Fibroblast of lung (primary cell): ENCODE measurements around the gene DENND4A. TPM values are rescaled to one million over a fixed set of nuclear protein-coding genes. Genes with fewer than 3 reads are reported as not detected.

Source experiments
- DNase-seq, 2 donors: peaks; one replicate each; pipeline versions ENCODE4 v3.0.0 to v3.0.0-alpha.2; 2010; ENCODE audit warnings: low read depth in 2 of 2
- H2AFZ ChIP-seq: 2 replicates; pipeline ENCODE4 v1.5.1; 2012; ENCODE audit warnings: low read length, control low read depth, inconsistent platforms
- H3K27ac ChIP-seq: 2 replicates; pipeline ENCODE4 v1.5.1; 2011; ENCODE audit warnings: low read length, control low read depth; ENCODE audit not compliant: insufficient read depth
- H3K27me3 ChIP-seq: 2 replicates; pipeline ENCODE4 v1.5.1; 2011; ENCODE audit warnings: mild to moderate bottlenecking, low read length; ENCODE audit not compliant: control insufficient read depth, insufficient read depth
- H3K36me3 ChIP-seq: 2 replicates; pipeline ENCODE4 v1.5.1; 2011; ENCODE audit warnings: low read length; ENCODE audit not compliant: control insufficient read depth, insufficient read depth
- H3K4me1 ChIP-seq: 2 replicates; pipeline ENCODE4 v1.5.1; 2011; ENCODE audit warnings: low read length; ENCODE audit not compliant: control insufficient read depth, insufficient read depth; ENCODE audit errors: extremely low read depth
- H3K4me2 ChIP-seq: 2 replicates; pipeline ENCODE4 v1.5.1; 2011; ENCODE audit warnings: low read length, control low read depth; ENCODE audit not compliant: insufficient read depth; ENCODE audit errors: extremely low read depth
- H3K4me3 ChIP-seq, 4 experiments: fragments of 200-600 bp in 1 of 4; sonication (generic) in 1 of 4; replicated peaks in 1 of 4; 2 replicates each; pipeline ENCODE4 v1.5.1; 2011 to 2016; ENCODE audit warnings: low read length in 4 of 4, low read depth in 3 of 4, mild to moderate bottlenecking in 3 of 4, control low read depth in 2 of 4, inconsistent platforms in 1 of 4, mixed read lengths in 1 of 4; ENCODE audit not compliant: insufficient read depth in 1 of 4; ENCODE audit errors: control extremely low read depth in 1 of 4
- H3K79me2 ChIP-seq: 2 replicates; pipeline ENCODE4 v1.5.1; 2012; ENCODE audit warnings: mild to moderate bottlenecking, low read length, inconsistent platforms; ENCODE audit not compliant: control insufficient read depth, insufficient read depth
- H3K9ac ChIP-seq: 2 replicates; pipeline ENCODE4 v1.5.1; 2011; ENCODE audit warnings: mild to moderate bottlenecking, low read length, control low read depth; ENCODE audit not compliant: insufficient read depth
- H3K9me3 ChIP-seq: 2 replicates; pipeline ENCODE4 v1.5.1; 2012; ENCODE audit warnings: low read depth, low read length; ENCODE audit not compliant: control insufficient read depth, insufficient read depth
- H4K20me1 ChIP-seq: 2 replicates; pipeline ENCODE4 v1.5.1; 2011; ENCODE audit warnings: low read length; ENCODE audit not compliant: control insufficient read depth, insufficient read depth; ENCODE audit errors: extremely low read depth
- CTCF ChIP-seq, 2 donors: IDR thresholded peaks in 1 of 2; conservative IDR thresholded peaks in 1 of 2; 1 replicate in 1 of 2; 2 replicates in 1 of 2; pipeline ENCODE4 v1.5.1; 2011 to 2012; ENCODE audit warnings: low read length in 2 of 2, control low read depth in 1 of 2, inconsistent platforms in 1 of 2, low read depth in 1 of 2, mild to moderate bottlenecking in 1 of 2
- EZH2 ChIP-seq: IDR thresholded peaks from 2 replicates; pipeline ENCODE4 v1.5.1; 2012; ENCODE audit warnings: low read length, control low read depth, mild to moderate bottlenecking; ENCODE audit errors: missing control alignments
- polyA plus RNA-seq, 2 donors: library from polyadenylated mRNA; depleted of rRNA in 1 of 2; stranded (reverse) in 1 of 2; unstranded in 1 of 2; fragments of >200 nt; gene quantifications; 2 replicates each; pipeline ENCODE4 v1.2.1, GENCODE V29; 2011 to 2012; ENCODE audit warnings: missing spikeins in 1 of 2
- total RNA-seq: library from RNA; depleted of rRNA; stranded (reverse); fragments of >200 nt; gene quantifications from 2 replicates; pipeline ENCODE4 v1.2.1, GENCODE V29; 2014

The DENND4A gene
- total and polyA plus RNA-seq, 2 donors (not counting 1 experiment from before 2014, with no cell fraction given) = 16.7 to 30.6 TPM

GRCh38 chr15:65612949-65613744, 178.9 kb downstream of the DENND4A start:
- Histone ChIP-seq H3K4me1 (peaks cover 9% of the 10 kb centered on the region), H3K9ac (no peak overlapping the region), H3K4me3 (no peak overlapping the region), H3K79me2 (peaks cover 20% of the 10 kb centered on the region), H3K27ac (no peak overlapping the region), H3K36me3 (no peaks in the 10 kb centered on the region), H3K9me3 (no peaks in the 10 kb centered on the region), H3K27me3 (no peaks in the 10 kb centered on the region), H3K4me2 (no peak overlapping the region), H2AFZ (no peak overlapping the region), H4K20me1 (no peaks in the 10 kb centered on the region)
- TF ChIP-seq CTCF (conservative IDR thresholded peaks at IDR 0.05 in 1 of 2, IDR thresholded peaks at IDR 0.05 in 1 of 2; ENCODE audit: low read depth in 1 of 2, low read length in 2 of 2) (no peak), EZH2 (no peak)
- no peak for DNase-seq

- no peaks in the 10 kb centered on the region for H3K9me3 ChIP-seq
- H3K27me3 ChIP-seq = no peaks in the 10 kb centered on the region
- H3K27ac ChIP-seq = no peak overlapping the region
- H3K36me3 ChIP-seq = no peaks in the 10 kb centered on the region
- H3K4me3 ChIP-seq = no peak overlapping the region
- H3K9ac ChIP-seq = no peak overlapping the region
- H4K20me1 ChIP-seq = no peaks in the 10 kb centered on the region
- H3K79me2 ChIP-seq = peaks cover 20% of the 10 kb centered on the region
- DNase-seq = peak in 1 of 2 donors; percentile 4
- peaks cover 9% of the 10 kb centered on the region for H3K4me1 ChIP-seq
- TF ChIP-seq CTCF (conservative IDR thresholded peaks at IDR 0.05 in 1 of 2, IDR thresholded peaks at IDR 0.05 in 1 of 2; ENCODE audit: low read depth in 1 of 2, low read length in 2 of 2) (no peak), EZH2 (no peak)
- peak overlapping the region; percentile 15 for H3K4me2 ChIP-seq
- H2AFZ ChIP-seq = peak overlapping the region; percentile 5
Observed at GRCh38 chr15:65612616-65612946, 179.5 kb downstream of the DENND4A start.

GRCh38 chr15:65611888-65612615, 180.0 kb downstream of the DENND4A start:
- TF ChIP-seq EZH2 (no peak), CTCF (conservative IDR thresholded peaks at IDR 0.05 in 1 of 2, IDR thresholded peaks at IDR 0.05 in 1 of 2; ENCODE audit: low read depth in 1 of 2, low read length in 2 of 2) (no peak)
- no peaks in the 10 kb centered on the region for H3K27me3 ChIP-seq
- H3K79me2 ChIP-seq = peaks cover 22% of the 10 kb centered on the region

More at GRCh38 chr15:65611888-65612615, 180.0 kb downstream of the DENND4A start:
- no peak for DNase-seq
- Histone ChIP-seq H3K36me3 (no peaks in the 10 kb centered on the region), H3K9ac (peak overlapping the region; percentile 86), H3K27ac (peak overlapping the region; percentile 83), H3K9me3 (no peaks in the 10 kb centered on the region), H3K4me3 (peak overlapping the region; percentile 66 to 89 (median 75)), H3K4me1 (peaks cover 9% of the 10 kb centered on the region), H3K4me2 (peak overlapping the region; percentile 86), H4K20me1 (no peaks in the 10 kb centered on the region), H2AFZ (peak overlapping the region; percentile 98)
